ENCODE measurements around the gene KRT12.

KRT12 gene

GRCh38 chr17:40832840-40833239, 34.2 kb downstream of the KRT12 start:
- Histone ChIP-seq H3K4me3 (no peak overlapping the region), H3K27ac (no peak overlapping the region)
- DNase-seq (ENCODE audit: low spot score), result no peak
- TF ChIP-seq CTCF (IDR thresholded peaks at IDR 0.05), result no peak

- no peak overlapping the region for H3K27ac ChIP-seq
- DNase-seq (ENCODE audit: low spot score), result no peak
- H3K4me3 ChIP-seq, result no peak overlapping the region
- TF ChIP-seq CTCF (IDR thresholded peaks at IDR 0.05), result no peak
Observed at GRCh38 chr17:40830085-40830776, 36.8 kb downstream of the KRT12 start.

GRCh38 chr17:40828454-40829044, 38.5 kb downstream of the KRT12 start:
- no peak for TF ChIP-seq CTCF (IDR thresholded peaks at IDR 0.05)
- Histone ChIP-seq H3K4me3 (peak overlapping the region; percentile 13), H3K27ac (peak overlapping the region; percentile 57 to 80)
- DNase-seq (ENCODE audit: low spot score), result no peak

- TF ChIP-seq CTCF (IDR thresholded peaks at IDR 0.05), result no peak
- no peak for DNase-seq (ENCODE audit: low spot score)
- peak overlapping the region; percentile 57 to 80 for H3K27ac ChIP-seq
- peak overlapping the region; percentile 13 for H3K4me3 ChIP-seq
Observed at GRCh38 chr17:40827746-40828453, 39.1 kb downstream of the KRT12 start.

- TF ChIP-seq CTCF (IDR thresholded peaks at IDR 0.05), result no peak
- Histone ChIP-seq H3K4me3 (no peak overlapping the region), H3K27ac (no peak overlapping the region)
- DNase-seq (ENCODE audit: low spot score), result no peak
Observed at GRCh38 chr17:40825599-40825998, 41.4 kb downstream of the KRT12 start.

- no peak for TF ChIP-seq CTCF (IDR thresholded peaks at IDR 0.05)
- no peak for DNase-seq (ENCODE audit: low spot score)
- Histone ChIP-seq H3K27ac (no peak overlapping the region), H3K4me3 (no peak overlapping the region)
Observed at GRCh38 chr17:40824015-40824832, 42.8 kb downstream of the KRT12 start.

Data from coronary artery (tissue), 2 donors.